Measurements from ENCODE around the gene LMF1.

The LMF1 gene

DNA sequence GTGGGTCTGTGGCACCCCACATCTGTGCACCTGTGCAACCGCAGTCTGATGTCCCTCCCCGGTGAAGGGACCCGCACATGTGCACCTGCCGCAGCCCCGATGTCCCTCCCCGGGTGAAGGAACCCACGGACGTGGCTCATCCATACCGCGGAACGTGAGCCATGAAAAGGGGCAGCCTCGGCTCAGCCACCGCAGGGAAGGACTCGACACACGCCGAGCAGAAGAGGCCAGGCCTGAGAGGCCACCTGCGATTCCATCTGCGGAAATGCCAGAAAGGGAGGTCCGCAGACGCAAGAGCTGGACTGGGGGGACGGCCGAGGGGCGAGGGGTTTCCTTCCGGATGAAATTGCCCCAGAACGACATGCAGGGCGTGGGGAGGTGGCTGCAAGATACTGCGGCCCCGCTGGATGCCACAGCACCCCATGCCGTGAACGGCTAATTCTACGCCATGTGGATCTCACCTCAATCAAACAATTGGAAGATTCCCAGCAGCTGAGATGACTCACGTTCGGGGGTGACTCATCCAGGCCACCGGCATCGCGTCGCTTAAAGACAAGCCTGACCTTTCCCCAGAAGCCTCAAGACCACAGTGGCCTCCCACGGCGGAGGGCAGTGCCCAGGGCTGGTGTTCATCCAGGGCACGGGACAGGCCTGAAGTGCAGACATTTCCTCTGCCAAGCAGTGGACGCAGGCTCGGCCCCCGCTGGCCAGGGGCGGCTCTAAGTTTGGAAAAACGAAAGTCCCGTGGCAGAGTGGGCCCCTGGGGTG is 31.8 kb upstream of the LMF1 start:
- DNase-seq (ENCODE audit: low spot score): no peak

GRCh38 chr16:1001096-1001495 is 30.3 kb upstream of the LMF1 start:
- DNase-seq (ENCODE audit: low spot score): no peak

DNA sequence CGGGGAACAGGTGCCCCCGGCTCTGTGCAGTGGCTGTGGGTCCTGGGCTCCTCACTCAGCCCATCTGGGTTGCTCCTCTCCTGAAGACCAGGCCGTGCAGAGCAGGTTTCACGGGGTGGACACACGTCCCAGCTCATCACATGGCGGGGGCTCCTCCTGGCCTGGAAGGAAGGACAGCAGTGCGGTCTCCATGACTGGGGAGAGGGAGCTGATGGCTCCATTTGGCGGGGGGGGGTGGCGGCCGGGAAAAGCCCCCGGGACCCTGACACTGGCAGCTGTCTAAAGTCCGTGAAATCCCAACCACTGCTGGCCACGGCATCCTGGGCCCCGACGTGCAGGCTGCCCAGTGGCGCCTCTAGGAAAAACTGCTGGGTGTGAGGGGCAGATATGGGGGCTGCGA is 29.8 kb upstream of the LMF1 start:
- no peak for DNase-seq (ENCODE audit: low spot score)

- DNase-seq (ENCODE audit: low spot score): no peak
These were observed 28.9 kb upstream of the LMF1 start for GRCh38 chr16:999677-1000076.

GRCh38 chr16:998615-999014 is 27.8 kb upstream of the LMF1 start:
- no peak for DNase-seq (ENCODE audit: low spot score)

DNA sequence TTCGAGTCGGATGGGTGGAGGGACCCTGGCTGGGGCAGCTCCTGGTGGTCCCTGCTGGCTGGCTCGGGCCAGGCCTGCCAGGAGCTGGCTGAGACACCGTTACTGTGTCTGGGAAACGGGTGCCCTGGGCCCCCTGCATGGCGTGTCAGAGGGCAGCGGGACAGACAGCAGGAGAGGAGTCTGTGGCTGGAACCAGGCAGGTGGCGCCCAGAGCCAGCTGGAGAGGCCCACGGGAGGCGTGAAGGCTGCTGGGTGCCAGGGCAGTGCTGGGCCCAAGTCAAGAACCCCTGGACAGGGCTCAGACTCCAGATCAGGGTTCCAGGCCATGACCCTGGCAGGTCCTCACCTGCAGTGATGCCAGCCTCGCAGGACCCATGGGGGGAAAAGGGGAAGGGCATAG is 27.4 kb upstream of the LMF1 start:
- DNase-seq (ENCODE audit: low spot score): no peak

GRCh38 chr16:997440-998051 is 26.8 kb upstream of the LMF1 start:
- DNase-seq (ENCODE audit: low spot score): peak; percentile 91

DNA sequence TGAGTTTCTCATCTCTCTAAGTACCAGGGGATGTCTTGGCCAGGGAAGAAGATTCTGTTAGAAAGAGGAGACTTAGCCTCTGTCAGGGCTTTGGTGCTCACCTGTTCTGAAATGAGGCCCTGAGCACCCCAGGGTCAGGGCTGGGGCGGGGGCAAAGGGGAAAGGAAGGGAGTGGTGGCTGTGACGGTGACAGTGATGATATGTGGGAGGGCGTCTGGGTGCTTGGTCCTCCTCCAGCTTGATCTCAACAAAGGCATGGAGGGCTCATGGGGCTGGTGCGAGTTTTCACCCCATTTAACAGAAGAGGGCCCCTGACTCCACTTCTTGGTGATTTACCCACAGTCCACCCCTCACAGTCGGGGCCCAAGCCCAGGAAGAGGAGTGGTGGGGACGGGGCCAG is 25.9 kb upstream of the LMF1 start:
- no peak for DNase-seq (ENCODE audit: low spot score)

DNA sequence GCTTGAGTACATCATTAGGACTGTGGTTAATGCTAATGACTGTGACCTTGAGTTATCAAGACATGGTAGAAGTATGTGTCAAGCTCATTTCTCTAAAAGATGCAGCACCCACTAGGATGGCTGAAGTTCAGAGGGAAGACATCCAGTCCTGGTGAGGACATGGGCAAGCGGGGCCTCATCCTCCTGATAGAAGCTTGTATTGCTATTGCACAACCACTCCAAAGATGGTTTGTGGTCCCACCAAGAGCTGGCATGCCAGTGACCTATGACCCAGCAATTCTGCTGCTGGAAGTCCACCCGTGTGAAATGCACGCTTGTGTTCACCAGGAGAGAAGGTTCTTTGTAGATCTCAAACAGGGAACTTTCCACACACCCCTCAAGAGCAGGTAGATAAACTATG is 25.0 kb upstream of the LMF1 start:
- DNase-seq (ENCODE audit: low spot score): no peak

DNA sequence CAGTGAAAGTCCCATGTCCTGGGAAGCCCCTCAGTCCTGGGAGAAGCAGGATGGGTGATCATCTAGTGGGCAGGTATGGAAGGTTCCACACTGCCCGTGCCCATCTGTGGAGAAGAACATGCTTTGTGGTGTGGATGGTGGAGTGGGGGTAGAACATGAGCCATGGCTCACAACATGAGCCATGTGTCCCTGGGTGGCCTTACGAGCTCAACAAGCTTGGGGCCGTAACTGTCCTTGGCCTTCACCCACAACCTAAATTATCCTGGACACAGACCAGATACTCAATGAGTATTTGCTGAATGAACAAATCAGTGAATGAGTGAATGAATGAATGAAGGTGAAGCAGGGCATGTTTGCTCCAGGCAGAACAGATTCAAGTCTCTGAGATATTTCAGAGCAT is 24.3 kb upstream of the LMF1 start:
- DNase-seq (ENCODE audit: low spot score): no peak

- no peak for DNase-seq (ENCODE audit: low spot score)
These were observed 22.9 kb upstream of the LMF1 start for GRCh38 chr16:993731-994130.

- DNase-seq (ENCODE audit: low spot score): peak; percentile 28
These were observed 21.0 kb upstream of the LMF1 start for GRCh38 chr16:991773-992172.

- no peak for DNase-seq (ENCODE audit: low spot score)
These were observed 20.6 kb upstream of the LMF1 start for GRCh38 chr16:991345-991744.

GRCh38 chr16:990516-991291 is 19.9 kb upstream of the LMF1 start:
- no peak for DNase-seq (ENCODE audit: low spot score)

DNA sequence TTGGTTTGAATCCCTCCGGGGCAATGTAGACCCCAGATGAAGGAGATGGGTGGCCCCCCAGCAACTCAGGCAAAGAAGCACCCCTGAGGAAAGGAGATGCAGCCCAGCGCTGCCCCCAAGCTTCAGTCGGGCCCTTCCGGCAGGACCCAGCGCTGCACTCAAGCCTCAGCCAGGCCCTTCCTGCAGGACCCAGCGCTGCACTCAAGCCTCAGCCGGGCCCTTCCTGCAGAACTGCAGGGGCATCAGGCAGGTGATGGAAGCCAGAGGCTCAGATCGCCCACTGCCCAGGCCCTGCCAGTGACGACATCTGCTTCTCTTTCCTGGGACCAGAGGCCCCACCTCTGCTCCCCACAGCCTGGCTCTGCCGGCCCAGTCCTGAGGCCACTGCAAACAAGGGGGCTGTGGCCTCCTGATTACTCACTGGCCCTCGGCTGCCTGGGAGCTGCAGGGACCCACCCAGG is 18.6 kb upstream of the LMF1 start:
- DNase-seq (ENCODE audit: low spot score): no peak

- peak; percentile 26 for DNase-seq (ENCODE audit: low spot score)
These were observed 17.9 kb upstream of the LMF1 start for GRCh38 chr16:988471-989353.

DNA sequence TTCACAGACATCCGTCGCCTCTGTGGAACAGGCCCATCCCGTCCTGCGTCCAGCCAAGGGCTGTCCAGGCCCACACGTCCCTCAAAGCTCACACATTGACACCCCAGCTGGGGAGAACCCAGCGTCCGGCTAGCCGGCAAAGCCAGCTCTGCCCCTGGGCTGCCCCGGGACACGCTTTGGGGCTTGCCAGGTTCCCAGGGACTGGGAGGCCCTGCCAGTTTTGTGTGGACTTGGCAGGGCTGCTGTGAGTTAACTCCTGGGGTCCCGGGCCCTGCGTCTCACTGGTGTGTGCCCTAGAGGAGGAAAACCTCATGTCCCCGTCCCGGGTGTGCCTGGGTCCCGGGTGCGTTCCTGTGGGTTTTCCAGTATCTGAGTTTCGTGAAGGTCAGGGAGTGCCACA is 17.1 kb upstream of the LMF1 start:
- peak; percentile 29 for DNase-seq (ENCODE audit: low spot score)

DNA sequence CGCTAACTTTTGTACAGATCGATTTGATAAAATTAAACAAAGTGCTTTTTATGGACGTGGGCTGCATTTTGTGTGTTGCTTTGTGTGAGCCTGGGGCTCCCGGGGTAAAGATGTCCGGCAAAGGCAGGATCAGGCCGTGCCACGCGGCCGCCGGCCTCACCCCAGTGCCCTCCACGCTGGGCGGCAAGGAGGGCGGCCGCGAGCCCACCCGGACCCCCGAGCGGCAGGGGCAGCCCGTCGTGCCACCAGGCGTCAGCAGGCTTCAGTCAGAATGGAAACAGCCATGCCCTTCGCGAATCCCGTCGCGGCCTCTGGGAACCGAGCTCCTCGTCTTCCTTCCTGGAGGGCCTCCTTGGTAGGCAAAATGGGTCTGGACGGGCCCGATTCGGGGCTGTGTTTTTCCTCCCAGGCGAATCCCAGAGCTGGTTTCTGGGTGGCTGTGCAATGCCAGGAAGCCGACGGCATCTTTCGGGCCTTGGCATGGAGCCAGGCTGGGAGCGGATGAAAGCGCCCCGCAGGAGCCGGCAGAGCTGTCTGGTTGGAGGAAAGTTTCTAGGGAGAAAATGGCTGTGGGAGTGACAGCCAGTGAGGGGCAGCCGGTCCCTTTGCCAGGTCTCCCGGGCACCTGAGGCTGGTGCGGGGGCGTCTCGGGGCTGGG is 16.3 kb upstream of the LMF1 start:
- DNase-seq (ENCODE audit: low spot score): no peak

GRCh38 chr16:986411-986810 is 15.6 kb upstream of the LMF1 start:
- DNase-seq (ENCODE audit: low spot score): no peak

DNA sequence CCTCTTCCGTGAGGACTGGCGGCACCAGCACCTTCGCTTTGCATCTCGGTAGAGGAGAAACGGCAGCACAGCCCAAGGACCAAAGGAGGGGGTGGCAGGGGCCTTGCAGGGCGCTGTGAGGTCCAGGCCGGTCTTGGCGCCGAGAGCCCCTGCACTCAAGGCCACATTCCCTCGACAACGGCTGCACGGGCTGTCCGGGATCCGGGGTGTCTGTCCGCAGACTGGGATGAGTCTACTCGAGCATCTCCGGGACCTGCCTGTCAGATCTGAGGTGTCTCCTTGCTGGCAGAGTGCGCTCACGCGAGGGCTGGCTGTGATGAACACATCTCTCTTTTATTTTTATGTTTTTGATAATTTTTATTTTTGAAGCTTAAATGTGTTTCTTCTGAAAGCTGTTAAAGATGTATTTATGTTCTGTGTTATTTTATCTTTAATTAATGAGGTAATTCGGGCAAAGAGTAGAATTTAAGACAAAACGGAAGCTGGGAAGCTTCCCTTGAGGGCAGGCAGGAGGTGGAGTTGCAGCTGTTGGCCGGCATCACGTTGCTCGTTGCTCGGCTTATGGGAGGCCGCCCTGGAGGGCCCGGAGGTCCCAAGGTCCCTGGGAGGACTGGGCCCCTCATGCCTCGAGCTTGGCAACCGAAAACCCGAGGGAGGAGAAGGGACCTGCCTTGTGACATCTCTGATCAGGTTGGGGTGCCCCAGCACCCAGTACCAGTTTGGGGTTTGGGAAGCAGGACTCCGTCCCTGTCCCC is 15.0 kb upstream of the LMF1 start:
- no peak for DNase-seq (ENCODE audit: low spot score)

Measured in iPS-NIHi11 (cell line).